Neural cell (in vitro differentiated cells): ENCODE data around the gene CFL2. TPM values are rescaled to one million over a fixed set of nuclear protein-coding genes. Genes with fewer than 3 reads are reported as not detected.

Source experiments
- H2AFZ ChIP-seq: fragments of 200-600, 300-800 bp; sonication (generic), shearing (Covaris generic); 2 replicates; pipeline ENCODE4 v1.6.0; 2014; ENCODE audit warnings: low read depth, mild to moderate bottlenecking, antibody characterized with exemption, low read length, moderate library complexity
- H3F3A ChIP-seq: fragments of 200-600 bp; shearing (Covaris generic); 2 replicates; pipeline ENCODE4 v1.6.1; 2016; ENCODE audit warnings: mild to moderate bottlenecking, moderate library complexity, mixed read lengths, antibody characterized with exemption, low read length; ENCODE audit not compliant: insufficient read depth, poor library complexity, severe bottlenecking
- H3K27ac ChIP-seq: fragments of 200-600, 300-800 bp; sonication (generic), shearing (Covaris generic); 2 replicates; pipeline ENCODE4 v1.5.1; 2014; ENCODE audit warnings: mild to moderate bottlenecking, low read length, moderate library complexity
- H3K27me3 ChIP-seq: fragments of 300-800, 200-600 bp; sonication (generic), shearing (Covaris generic); 2 replicates; pipeline ENCODE4 v1.6.0; 2014; ENCODE audit warnings: mild to moderate bottlenecking, low read depth, low read length, moderate library complexity; ENCODE audit not compliant: insufficient read depth
- H3K36me3 ChIP-seq: fragments of 300-800, 200-600 bp; sonication (generic), shearing (Covaris generic); 2 replicates; pipeline ENCODE4 v1.5.1; 2014; ENCODE audit warnings: mild to moderate bottlenecking, antibody characterized with exemption, low read length, moderate library complexity; ENCODE audit not compliant: insufficient read depth
- H3K4me2 ChIP-seq: fragments of 300-800, 200-600 bp; sonication (generic), shearing (Covaris generic); 2 replicates; pipeline ENCODE4 v1.6.0; 2014; ENCODE audit warnings: mild to moderate bottlenecking, low read length
- H3K4me3 ChIP-seq: fragments of 300-800, 200-600 bp; sonication (generic), shearing (Covaris generic); 2 replicates; pipeline ENCODE4 v1.5.1; 2014; ENCODE audit warnings: mild to moderate bottlenecking, low read length, moderate library complexity
- H3K79me2 ChIP-seq: fragments of 200-600 bp; shearing (Covaris generic); replicated peaks from 2 replicates; pipeline ENCODE4 v1.6.0; 2014; ENCODE audit warnings: mild to moderate bottlenecking, low read length, moderate library complexity; ENCODE audit not compliant: insufficient read depth
- H3K9ac ChIP-seq: fragments of 300-800, 200-600 bp; sonication (generic), shearing (Covaris generic); 2 replicates; pipeline ENCODE4 v1.6.1; 2016; ENCODE audit warnings: mild to moderate bottlenecking, low read length, mixed read lengths
- H3K9me2 ChIP-seq: fragments of 200-600 bp; shearing (Covaris generic); 2 replicates; pipeline ENCODE4 v1.6.1; 2016; ENCODE audit warnings: mild to moderate bottlenecking, low read length, mixed read lengths; ENCODE audit not compliant: insufficient read depth
- H3K9me3 ChIP-seq: fragments of 200-600, 300-800 bp; sonication (generic), shearing (Covaris generic); 2 replicates; pipeline ENCODE4 v1.6.1; 2016; ENCODE audit warnings: mild to moderate bottlenecking, mixed run types, low read length, moderate library complexity, mixed read lengths
- H4K20me1 ChIP-seq: fragments of 200-600 bp; shearing (Covaris generic); 2 replicates; pipeline ENCODE4 v1.6.1; 2016; ENCODE audit warnings: mild to moderate bottlenecking, mixed run types; ENCODE audit not compliant: insufficient read depth
- EP300 ChIP-seq: fragments of 450-650 bp; conservative IDR thresholded peaks from 2 replicates; pipeline ENCODE4 v1.6.1; 2014; ENCODE audit warnings: antibody characterized with exemption, mild to moderate bottlenecking, moderate library complexity; ENCODE audit not compliant: poor library complexity, severe bottlenecking
- EZH2 ChIP-seq: fragments of 200-600, 300-800 bp; shearing (Covaris generic), sonication (generic); IDR thresholded peaks from 2 replicates; pipeline ENCODE4 v1.6.1; 2014; ENCODE audit warnings: antibody characterized with exemption, low read length, borderline replicate concordance, mild to moderate bottlenecking; ENCODE audit not compliant: insufficient read depth, poor library complexity, severe bottlenecking
- MXI1 ChIP-seq: fragments of 450-650 bp; conservative IDR thresholded peaks from 2 replicates; pipeline ENCODE4 v1.6.1; 2014; ENCODE audit warnings: antibody characterized with exemption, mild to moderate bottlenecking; ENCODE audit not compliant: poor library complexity, severe bottlenecking
- POLR2AphosphoS5 ChIP-seq: IDR thresholded peaks from 2 replicates; pipeline ENCODE4 v1.6.1; 2012
- RAD21 ChIP-seq: fragments of 450-650 bp; conservative IDR thresholded peaks from 2 replicates; pipeline ENCODE4 v1.6.1; 2014; ENCODE audit warnings: antibody characterized with exemption, mild to moderate bottlenecking, moderate library complexity
- SMC3 ChIP-seq: fragments of 450-650 bp; conservative IDR thresholded peaks from 2 replicates; pipeline ENCODE4 v1.6.1; 2014; ENCODE audit warnings: antibody characterized with exemption, mild to moderate bottlenecking, moderate library complexity; ENCODE audit not compliant: poor library complexity
- TAF1 ChIP-seq: IDR thresholded peaks from 2 replicates; pipeline ENCODE4 v1.6.1; 2012; ENCODE audit warnings: low read depth
- polyA plus RNA-seq: library from polyadenylated mRNA; depleted of rRNA; stranded (reverse); fragments of >200 nt; gene quantifications from 2 replicates; pipeline ENCODE4 v1.2.3, GENCODE V29; 2014
- TF ChIP-seq, protein P1 (sequence below): fragments of 450-650 bp; IDR thresholded peaks from 2 replicates; pipeline ENCODE4 v1.5.1; 2014; ENCODE audit warnings: antibody characterized with exemption, mild to moderate bottlenecking, moderate library complexity; ENCODE audit not compliant: poor library complexity, severe bottlenecking
- TF ChIP-seq, protein P2 (sequence below): IDR thresholded peaks from 2 replicates; pipeline ENCODE4 v1.6.1; 2012; ENCODE audit warnings: borderline replicate concordance

The CFL2 gene
- polyA plus RNA-seq, 1 donor from 2014 or later: 37.8 TPM

- no peak overlapping the region for H3K27ac ChIP-seq
- H3K9ac ChIP-seq: no peak overlapping the region
- H3K27me3 ChIP-seq: no peaks in the 10 kb centered on the region
- H3K36me3 ChIP-seq: no peaks in the 10 kb centered on the region
- H4K20me1 ChIP-seq: no peaks in the 10 kb centered on the region
- H2AFZ ChIP-seq: no peak overlapping the region
- no peak overlapping the region for H3K4me3 ChIP-seq
- no peak for TF ChIP-seq TAF1
- TF ChIP-seq MXI1: no peak
- TF ChIP-seq, protein P1, sequence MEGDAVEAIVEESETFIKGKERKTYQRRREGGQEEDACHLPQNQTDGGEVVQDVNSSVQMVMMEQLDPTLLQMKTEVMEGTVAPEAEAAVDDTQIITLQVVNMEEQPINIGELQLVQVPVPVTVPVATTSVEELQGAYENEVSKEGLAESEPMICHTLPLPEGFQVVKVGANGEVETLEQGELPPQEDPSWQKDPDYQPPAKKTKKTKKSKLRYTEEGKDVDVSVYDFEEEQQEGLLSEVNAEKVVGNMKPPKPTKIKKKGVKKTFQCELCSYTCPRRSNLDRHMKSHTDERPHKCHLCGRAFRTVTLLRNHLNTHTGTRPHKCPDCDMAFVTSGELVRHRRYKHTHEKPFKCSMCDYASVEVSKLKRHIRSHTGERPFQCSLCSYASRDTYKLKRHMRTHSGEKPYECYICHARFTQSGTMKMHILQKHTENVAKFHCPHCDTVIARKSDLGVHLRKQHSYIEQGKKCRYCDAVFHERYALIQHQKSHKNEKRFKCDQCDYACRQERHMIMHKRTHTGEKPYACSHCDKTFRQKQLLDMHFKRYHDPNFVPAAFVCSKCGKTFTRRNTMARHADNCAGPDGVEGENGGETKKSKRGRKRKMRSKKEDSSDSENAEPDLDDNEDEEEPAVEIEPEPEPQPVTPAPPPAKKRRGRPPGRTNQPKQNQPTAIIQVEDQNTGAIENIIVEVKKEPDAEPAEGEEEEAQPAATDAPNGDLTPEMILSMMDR: no peak
- TF ChIP-seq SMC3: no peak
- TF ChIP-seq, protein P2, sequence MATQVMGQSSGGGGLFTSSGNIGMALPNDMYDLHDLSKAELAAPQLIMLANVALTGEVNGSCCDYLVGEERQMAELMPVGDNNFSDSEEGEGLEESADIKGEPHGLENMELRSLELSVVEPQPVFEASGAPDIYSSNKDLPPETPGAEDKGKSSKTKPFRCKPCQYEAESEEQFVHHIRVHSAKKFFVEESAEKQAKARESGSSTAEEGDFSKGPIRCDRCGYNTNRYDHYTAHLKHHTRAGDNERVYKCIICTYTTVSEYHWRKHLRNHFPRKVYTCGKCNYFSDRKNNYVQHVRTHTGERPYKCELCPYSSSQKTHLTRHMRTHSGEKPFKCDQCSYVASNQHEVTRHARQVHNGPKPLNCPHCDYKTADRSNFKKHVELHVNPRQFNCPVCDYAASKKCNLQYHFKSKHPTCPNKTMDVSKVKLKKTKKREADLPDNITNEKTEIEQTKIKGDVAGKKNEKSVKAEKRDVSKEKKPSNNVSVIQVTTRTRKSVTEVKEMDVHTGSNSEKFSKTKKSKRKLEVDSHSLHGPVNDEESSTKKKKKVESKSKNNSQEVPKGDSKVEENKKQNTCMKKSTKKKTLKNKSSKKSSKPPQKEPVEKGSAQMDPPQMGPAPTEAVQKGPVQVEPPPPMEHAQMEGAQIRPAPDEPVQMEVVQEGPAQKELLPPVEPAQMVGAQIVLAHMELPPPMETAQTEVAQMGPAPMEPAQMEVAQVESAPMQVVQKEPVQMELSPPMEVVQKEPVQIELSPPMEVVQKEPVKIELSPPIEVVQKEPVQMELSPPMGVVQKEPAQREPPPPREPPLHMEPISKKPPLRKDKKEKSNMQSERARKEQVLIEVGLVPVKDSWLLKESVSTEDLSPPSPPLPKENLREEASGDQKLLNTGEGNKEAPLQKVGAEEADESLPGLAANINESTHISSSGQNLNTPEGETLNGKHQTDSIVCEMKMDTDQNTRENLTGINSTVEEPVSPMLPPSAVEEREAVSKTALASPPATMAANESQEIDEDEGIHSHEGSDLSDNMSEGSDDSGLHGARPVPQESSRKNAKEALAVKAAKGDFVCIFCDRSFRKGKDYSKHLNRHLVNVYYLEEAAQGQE: no peak
- TF ChIP-seq EP300: no peak
- TF ChIP-seq EZH2: no peak
- no peak for TF ChIP-seq RAD21
- TF ChIP-seq POLR2AphosphoS5: no peak
- H3K79me2 ChIP-seq: no peaks in the 10 kb centered on the region
- H3K4me2 ChIP-seq: no peak overlapping the region
- H3K9me2 ChIP-seq: no peaks in the 10 kb centered on the region
- no peaks in the 10 kb centered on the region for H3K9me3 ChIP-seq
- H3F3A ChIP-seq: no peaks in the 10 kb centered on the region
These were observed 35.7 kb downstream of the CFL2 start for GRCh38 chr14:34678735-34679134.

GRCh38 chr14:34678306-34678705, 36.1 kb downstream of the CFL2 start:
- Histone ChIP-seq H2AFZ (no peak overlapping the region), H3F3A (no peaks in the 10 kb centered on the region), H3K27me3 (no peaks in the 10 kb centered on the region), H3K9me3 (no peaks in the 10 kb centered on the region), H3K4me2 (no peak overlapping the region), H3K9me2 (no peaks in the 10 kb centered on the region), H4K20me1 (no peaks in the 10 kb centered on the region), H3K79me2 (no peaks in the 10 kb centered on the region), H3K27ac (no peak overlapping the region), H3K9ac (no peak overlapping the region), H3K36me3 (no peaks in the 10 kb centered on the region), H3K4me3 (no peak overlapping the region)
- TF ChIP-seq EP300 (no peak), EZH2 (no peak), TAF1 (no peak), MXI1 (no peak)
- TF ChIP-seq, protein P1: no peak
- TF ChIP-seq, protein P2: no peak
